LHCN-M2 (cell line): ENCODE measurements around the gene TBPL1. TPM values are rescaled to one million over a fixed set of nuclear protein-coding genes. Genes with fewer than 3 reads are reported as not detected.

Source experiments
- DNase-seq: peaks from one replicate; pipeline ENCODE4 v3.0.0-alpha.2; 2012; ENCODE audit warnings: low read depth
- total RNA-seq: library from RNA; depleted of rRNA; stranded (reverse); fragments of >200 nt; gene quantifications from 2 replicates; pipeline ENCODE4 v1.2.3, GENCODE V29; 2014

Gene TBPL1
- total RNA-seq, 1 experiment from 2014 or later, result 28.2 TPM

DNA sequence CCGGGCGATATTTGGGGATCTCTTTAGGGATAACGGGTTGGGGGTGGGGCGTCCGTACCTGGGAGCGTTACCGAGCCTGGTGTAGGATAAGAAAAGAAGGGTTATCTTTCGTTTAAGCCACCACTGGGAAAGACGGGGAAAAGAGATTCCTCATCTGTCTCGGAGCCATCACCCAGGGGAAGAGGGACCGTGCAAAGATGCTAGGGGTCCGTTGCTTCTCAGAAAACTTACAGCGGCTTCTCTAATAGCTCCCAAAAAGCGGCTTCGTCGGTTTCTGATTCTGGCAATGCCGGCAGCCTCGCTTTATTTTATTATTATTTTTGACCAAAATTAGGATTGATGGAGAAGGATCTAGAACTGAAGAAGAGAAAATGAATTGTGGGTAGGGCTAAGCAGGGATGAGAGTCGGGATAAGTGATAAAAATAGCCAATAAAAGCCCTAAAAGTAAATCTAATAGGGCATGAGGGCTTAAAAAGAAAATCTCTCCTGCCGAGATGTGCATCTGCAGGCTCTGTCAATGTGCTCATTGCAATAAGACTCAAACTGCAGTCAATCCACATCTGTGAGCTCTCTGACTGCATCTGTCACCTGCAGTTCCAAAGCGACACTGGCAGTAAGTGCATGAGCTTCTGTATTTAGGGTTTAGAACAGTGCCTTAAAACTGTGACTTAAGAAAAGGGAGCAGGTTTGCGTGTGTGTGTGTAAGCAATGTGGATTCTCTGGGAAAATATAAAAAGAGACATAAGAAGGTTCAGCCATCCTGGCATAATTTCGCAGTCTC, 801 bp downstream of the TBPL1 start:
- no peak for DNase-seq

DNA sequence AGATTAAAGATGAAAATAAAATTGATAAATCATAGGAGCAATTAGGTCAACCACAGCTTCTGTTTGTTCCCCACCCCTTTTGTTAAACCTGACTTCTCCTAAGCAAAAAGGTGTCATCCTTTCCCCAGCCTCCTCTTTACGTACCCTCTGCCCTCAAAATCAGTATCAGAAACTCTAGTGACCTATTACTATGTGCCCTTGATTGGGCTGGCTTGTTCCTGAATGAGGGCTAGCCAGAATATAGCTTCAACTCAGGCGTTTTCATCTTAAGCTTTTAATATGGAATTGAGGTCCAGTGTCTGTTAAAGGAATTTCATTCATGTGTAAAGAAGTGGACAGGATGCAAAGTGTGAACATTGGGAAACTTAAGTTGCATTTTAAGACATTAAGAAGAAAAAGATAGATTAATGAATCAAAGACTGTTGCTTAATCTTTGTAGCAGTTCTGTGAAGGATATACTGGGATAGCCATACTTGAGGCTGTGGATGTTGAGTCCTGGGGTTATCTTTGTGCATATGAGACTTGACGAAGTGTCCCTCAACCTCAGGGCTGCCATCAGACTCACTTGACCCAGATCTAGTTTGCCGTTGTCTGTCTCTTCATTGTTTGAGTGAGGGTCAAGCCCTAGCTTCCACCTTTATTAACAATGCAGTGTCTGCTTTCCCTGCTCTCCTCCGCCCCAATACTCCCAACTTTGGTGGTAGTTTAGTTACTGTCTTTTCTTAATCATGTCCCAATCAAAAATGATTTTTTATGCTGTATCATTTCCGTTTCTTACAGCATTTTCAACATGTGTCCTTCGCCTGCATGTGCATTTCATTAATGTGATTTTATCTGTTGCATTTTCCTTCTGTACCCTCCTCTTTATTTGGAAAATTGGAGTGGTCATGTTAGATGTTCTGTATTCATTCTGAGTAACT, 1.9 kb downstream of the TBPL1 start:
- DNase-seq, result no peak

DNA sequence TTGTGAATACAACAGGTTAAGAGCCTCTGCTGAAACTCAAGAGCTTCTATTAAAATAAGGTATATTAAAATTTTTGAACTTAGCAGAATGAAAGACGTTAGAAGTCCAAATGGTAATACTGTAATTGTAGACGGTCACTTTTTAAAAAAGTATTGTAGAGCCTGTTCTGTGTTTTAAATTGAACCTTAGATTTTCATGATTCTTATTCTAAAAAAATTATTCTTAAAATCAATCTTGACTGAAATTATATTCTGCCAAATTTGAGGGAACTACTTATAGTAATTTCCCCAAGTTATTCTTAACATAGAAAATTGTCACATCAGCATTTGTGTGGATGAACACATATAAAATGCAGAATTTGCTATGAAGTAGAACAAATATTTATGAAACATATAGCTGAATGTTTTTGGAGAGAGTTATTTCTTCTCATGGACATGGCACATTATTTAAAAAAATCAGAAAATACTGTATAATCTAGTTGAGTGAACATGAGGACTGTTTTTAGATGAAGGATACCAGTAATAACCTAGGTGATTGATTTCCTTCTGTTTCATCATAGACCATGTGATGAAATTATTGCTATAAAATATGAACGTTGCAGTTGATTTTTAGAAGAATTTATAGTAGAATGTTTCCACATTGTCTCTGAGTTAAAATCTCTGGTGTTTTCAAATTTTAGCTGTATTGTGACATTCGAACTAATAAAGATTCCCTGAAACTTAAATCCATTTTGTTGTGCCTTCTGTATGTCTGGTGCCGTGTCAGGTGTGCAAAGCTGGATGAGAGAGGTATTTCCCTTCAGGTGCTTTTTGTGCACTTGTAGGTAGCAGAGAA, 2.8 kb downstream of the TBPL1 start:
- no peak for DNase-seq

DNA sequence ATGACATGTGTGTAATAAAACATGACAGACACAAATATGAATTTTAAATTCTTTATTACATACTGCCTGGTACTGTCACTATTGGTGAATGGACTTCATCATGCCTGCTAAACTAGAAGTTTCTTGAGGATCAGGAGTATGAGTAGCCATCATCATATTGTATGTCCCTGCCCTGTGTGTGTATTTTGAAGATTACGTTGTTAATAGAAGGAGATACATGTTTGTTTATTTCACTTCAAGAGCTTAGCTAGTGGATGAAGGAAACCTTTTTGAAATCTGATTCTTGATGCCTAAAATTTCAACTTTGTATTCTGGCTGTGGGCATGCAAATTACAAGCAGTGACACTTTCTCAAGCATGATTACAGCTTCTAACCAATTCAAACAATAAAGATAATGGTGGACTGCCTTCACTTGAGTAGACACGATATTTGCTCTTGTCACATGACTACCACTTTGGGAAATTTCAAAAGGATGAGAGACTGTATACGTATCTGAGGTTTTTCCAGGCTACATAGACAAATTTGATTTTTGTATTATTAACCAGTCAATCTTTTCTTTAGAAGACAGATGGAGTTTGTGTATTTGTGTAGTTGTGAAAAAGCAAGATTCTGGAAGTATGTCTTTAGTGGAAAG, 3.5 kb downstream of the TBPL1 start:
- DNase-seq, result no peak

DNA sequence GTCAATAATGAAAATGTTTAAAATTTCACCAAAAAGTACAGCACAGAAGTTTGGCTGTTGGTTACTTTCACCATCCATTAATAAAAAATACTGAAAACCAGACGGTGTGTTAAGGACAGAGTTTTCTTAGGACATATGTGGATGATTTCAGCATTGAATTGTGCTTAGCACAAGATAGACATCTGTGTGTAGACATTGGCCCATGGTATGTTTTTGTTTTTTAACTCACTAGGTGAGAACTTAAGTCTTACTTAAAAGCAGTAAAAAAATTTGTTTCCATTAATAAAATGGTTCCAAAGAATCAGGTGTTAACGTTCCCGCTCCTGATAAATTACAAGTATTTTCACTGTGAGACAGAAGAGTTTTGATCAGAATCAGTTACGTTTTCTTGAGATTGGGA, 4.2 kb downstream of the TBPL1 start:
- no peak for DNase-seq

DNA sequence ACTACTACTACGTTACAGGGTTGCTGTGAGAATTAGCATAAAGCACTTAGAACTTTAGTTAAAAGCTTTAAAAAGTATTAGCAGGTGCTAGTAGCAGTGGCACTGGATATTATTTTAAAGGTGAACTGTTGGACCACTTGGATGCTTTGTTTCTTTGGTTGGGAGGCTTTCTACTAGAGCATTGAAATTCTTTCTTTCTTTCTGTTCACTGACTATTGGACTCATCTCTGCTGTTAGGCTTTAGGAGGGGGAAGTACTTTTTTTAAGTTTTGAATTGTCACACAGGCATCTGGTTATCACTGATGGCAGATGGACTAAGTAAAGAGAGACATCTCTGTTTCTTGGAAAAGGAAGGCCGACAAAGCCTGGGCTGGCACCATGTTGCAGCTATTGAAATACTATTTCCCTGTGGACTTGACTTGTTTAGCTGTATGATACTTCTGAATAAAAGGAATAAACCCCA, 4.8 kb downstream of the TBPL1 start:
- DNase-seq, result no peak

DNA sequence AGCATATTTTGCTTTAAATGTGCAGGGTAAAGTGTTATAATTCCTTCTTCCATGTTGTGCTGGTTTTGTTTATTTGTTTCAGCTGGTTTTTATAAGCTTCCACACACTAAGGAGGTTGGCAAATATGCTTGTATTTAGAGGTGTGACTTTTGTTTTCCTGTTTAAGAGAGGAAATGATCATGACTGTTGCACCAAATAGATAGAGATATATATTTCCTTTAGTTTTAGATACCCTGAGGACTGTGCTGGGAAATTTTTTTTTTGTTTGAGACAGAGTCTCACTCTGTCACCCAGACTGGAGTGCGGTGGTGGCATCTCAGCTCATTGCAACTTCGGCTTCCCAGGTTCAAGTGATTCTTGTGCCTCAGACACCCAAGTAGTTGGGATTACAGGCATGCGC, 5.8 kb downstream of the TBPL1 start:
- no peak for DNase-seq

DNA sequence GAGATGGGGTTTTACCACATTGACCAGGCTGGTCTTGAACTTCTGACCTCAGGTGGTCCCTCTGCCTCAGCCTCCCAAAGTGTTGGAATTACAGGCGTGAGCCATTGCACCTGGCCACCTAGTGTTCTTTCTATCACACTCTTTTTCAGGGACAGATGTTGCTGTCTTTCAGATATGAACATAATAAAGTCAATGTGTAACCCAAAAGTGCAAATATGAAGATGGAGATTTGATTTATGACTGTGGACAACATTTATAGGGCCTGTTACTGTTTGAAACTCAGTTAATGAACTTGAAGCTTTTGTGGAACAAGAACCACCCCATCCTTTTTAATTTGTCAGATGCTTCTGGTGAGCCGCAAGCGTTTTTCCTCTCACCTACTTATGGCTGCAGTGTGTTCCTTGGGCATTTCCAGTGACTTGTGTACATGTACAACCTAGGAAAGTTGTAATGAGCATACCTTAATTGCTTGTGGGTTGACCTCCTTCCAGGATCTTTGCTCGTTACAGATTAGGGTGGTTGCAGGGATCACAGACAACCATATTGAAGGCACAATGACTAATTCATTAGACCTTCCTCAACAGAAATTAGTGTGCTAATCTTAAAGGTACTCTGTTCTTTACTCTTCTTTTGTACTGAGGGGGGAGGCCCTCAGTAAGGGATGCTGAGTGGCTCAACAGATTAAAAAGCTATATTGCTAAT, 6.8 kb downstream of the TBPL1 start:
- DNase-seq, result no peak

DNA sequence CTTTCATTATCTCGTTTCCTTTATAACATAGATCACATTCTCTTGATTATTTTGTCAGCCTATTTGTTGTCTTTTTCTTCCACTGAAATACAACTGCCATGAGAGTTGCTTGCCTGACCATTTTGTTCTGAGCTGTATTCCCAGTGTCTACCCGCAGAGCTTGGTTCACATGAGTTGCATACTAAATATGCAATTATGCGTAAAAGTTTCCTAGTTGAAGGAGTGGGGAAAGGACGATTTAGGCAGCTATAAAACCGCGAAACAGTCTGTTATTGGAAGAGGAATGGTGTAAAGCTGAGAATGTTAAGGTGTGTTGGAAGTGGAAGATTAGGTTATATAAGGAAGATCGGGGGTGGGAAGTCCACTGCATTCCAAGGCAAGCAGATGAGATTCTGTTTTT, 8.8 kb downstream of the TBPL1 start:
- DNase-seq, result no peak

DNA sequence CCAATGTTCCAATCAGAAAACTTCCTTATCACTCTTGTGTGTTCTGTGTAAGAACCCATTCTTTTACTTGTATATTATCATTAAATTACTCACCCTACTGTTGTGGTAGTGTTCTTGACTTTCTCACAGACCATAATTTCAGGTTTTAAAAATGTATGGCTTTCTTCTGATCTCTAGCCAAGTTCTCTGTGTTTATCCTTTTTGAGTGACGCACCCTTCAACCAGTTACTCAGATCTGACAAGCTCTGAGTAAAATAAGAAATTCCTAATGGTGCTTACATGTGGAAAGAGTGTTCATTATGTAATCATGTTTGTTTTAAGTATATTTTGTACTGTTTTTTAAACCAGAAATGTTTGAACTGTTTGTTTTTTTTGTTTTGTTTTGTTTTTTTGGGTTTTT, 11.0 kb downstream of the TBPL1 start:
- peak; percentile 78 for DNase-seq

DNA sequence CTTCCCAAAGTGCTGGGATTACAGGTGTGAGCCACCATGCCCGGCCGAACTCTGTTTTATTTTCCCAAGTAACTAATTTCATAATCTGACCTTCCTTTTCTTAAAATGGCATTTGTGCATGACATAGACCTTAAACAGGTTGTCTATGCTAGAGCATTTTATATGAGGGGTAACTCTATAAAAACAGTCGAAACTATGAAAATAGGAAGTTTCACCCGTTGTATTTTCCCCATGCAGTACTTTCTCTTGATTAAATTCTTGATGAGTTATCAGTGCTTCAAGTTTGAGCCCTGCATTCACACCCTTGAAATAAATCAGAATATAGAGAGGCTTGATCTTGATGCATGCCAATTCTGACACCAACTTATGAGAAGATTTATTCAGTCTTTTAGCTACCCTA, 11.7 kb downstream of the TBPL1 start:
- DNase-seq, result no peak

DNA sequence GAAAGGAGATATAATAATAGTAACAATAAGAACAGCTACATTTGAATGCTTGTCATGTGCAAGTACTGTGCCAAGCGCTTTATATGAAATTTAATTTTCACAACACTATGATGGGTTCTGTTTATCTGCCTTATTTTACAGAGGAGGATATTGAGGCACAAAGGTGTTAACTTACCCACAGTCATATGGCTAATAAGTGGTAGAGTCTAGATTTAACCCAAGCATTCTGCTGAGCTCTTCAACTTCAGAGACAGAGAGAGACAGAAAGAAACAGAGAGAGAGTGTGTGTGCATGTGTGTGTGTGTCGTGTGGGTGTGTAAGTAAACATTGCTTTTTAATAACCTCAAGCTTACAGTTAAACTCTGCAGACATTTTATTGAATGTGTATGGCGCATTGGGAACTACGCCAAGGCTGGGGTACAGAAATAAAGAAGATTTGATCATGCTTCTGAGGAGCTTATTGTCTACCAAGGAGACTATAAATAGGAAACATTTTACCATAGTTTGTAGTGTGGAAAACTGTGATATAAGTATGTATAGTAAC, 12.9 kb downstream of the TBPL1 start:
- no peak for DNase-seq

DNA sequence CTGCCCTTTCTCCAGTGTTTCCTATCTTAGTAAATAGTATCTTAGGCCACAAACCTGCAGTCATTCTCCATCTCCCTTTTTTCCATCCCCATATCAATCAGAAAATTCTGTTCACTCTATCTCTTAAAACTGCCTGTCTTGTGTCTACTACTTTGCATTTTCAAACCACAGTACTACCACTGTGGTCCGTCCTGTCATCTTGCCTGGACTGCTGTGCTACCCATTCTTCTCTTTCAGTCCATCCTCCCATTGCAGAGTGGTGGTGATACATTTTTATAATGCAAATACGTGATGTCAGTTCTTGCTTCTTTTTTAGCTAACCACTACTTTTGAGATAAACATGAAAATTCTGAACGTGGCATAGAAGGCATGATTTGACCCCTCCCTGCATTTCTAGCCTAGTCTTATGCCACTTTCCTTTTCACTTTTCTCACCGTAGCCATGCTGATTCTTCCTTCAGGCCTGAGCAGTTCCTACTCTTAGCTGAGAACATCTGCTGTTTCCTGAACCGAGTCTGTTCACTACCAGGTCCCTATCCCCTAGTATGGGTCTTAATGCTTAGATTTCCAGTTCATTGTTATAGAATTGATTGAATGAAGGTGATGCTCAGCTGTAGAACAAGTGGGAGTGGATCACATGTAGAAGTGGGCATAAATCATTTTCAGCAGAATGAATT, 13.8 kb downstream of the TBPL1 start:
- DNase-seq, result no peak

DNA sequence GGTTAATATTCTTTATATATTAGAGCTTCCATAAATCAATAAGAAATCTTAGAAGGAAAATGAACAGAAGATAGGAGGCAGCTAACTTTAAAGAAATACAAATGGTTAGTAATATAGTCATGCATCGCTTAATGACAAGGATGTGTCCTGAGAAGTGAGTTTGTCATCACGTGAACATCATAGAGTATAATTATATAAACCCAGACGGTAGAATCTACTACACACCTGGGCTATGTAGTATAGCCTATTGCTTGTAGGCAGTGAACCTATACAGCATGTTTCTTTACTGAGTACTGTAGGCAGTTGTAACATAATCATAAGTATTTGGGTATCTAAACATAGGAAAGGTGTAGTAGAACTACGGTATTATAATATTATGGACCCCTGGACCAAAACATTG, 14.3 kb downstream of the TBPL1 start:
- DNase-seq, result no peak

DNA sequence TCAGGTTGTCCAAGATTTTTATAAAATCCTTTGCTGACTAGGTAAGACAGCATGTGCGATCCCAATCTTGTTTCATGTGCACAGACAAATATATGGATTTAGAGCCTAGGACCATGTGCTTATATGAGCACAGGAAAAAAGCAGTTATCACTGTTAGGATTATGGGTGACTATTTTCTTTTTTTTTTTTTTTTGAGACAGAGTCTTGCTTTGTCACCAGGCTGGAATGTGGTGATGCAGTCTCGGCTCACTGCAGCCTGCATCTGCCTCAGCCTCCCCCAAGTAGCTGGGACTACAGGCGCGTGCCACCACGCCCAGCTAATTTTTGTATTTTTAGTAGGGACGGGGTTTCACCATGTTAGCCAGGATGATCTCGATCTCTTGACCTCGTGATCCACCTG, 14.8 kb downstream of the TBPL1 start:
- DNase-seq, result peak; percentile 68

DNA sequence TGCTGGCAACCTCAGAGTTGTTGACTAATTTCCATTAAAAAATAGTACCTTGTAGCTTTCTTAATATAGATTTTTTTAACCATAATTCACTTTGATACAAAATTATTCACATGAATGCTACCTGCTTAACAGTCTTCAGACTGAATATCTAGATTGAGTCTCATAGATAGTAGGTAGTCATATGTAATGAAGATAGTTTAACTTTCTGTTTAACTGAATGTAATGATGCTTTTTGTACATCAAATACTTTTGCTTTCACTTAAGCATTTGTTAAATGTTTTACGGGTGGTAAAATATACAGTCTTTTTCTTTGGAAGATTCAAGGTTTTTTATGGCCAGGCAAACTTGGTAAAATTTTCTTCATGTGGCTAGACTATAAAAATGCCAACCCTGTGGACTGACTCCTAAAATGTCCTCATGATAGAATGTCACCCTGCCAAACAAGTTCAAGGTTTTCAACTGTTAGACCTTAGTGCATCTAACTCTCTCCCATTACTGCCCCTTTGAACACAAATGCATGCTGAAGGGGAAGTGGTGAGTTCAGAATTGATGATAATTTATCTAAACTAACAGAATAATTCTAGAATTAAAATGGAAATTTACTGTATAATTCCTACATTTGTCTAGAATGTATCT, 16.4 kb downstream of the TBPL1 start:
- no peak for DNase-seq

DNA sequence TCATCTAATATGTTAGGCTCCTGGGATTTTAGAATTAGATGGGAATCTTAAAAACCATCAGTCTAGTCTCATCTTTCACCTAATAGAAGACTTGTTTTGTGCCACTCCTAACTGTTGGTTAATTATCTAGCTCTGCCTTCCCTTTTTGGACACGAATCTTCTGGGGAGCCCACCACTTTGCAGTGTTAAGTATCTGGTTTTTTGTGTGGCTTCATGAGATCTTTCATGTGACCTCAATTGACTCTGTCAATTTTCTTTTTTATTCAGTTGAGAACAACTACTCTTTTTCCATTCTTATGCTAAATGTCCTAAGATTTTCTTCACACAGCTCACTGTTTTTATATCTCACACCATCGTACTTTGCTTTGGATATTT, 16.9 kb downstream of the TBPL1 start:
- DNase-seq, result no peak

DNA sequence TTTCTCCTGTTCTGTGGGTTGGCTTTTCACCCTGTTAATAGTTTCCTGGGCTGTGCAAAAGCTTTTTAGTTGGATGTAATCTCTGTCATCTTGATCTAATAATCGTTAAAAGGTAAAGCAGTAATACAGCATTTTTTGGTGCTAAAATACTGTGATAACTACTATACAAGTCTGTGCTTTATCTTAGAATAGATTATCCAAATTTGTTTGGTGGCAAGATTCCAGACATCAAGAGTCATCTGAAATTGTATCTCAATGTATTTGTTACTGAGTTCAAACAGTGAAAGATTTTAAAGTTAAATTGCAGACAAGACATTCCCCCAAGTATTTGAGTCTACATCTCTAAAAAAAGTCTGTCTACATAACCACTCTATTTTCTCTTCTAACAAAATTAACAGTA, 18.8 kb downstream of the TBPL1 start:
- DNase-seq, result no peak

DNA sequence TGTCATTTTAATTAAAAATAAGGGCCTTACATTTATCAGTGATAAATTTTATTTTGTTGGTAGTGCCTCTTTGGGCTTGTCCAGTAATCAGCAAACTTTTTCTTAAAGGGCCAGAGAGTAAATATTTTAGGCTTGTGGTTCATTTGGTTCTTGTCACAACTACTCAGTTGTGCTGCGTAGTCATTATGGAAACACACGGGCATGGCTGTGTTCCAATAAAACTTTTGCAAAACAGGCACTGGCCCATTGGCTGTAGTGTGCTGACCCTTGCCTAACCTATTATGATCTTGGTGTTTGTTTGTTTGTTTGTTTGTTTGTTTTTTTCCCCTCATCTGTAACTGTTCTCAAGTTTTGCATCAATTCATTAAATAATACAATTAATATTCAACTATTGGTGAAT, 19.4 kb downstream of the TBPL1 start:
- no peak for DNase-seq
